NCI-H1930 (cell line): Measurements from ENCODE around the gene KRTAP10-12.
"Not testable (repeated sequence)": the region's sequence is repeated elsewhere in the genome, so short reads cannot be mapped to it uniquely, and the experiment has no call there.

ENCODE experiments used
- DNase-seq, 2 experiments: peaks; one replicate each; lab custom pipeline; 2025; lab: John Stamatoyannopoulos, UW

Gene KRTAP10-12, protein sequence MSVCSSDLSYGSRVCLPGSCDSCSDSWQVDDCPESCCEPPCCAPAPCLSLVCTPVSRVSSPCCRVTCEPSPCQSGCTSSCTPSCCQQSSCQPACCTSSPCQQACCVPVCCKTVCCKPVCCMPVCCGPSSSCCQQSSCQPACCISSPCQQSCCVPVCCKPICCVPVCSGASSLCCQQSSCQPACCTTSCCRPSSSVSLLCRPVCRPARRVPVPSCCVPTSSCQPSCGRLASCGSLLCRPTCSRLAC

GRCh38 chr21:44697172-44697810 lies at the start of gene KRTAP10-12:
Gene KRTAP10-12 (plus strand): TSS chr21:44697172. CDS start chr21:44697202, 30 bp downstream.
- not testable (repeated sequence) for DNase-seq

DNA sequence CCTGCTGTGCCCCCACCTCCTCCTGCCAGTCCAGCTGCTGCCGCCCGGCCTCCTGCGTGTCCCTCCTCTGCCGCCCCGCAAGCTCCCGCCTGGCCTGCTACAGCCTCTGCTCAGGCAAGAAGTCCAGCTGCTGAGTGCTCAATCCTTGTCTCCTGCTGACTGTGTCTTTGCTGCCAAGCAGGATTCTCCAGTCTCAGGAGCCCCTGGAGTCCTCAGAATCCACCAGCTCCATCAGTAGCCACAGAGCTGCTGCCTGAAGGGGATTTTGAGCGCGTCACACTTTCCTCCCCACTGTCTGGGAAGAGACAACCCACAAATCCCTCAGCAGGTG lies 49.8 kb upstream of the KRTAP10-12 start:
- DNase-seq: no peak

- DNase-seq: no peak
Measured at GRCh38 chr21:44648557-44649311, 48.2 kb upstream of the KRTAP10-12 start.

GRCh38 chr21:44649521-44650100 lies 47.4 kb upstream of the KRTAP10-12 start:
- no peak for DNase-seq

DNA sequence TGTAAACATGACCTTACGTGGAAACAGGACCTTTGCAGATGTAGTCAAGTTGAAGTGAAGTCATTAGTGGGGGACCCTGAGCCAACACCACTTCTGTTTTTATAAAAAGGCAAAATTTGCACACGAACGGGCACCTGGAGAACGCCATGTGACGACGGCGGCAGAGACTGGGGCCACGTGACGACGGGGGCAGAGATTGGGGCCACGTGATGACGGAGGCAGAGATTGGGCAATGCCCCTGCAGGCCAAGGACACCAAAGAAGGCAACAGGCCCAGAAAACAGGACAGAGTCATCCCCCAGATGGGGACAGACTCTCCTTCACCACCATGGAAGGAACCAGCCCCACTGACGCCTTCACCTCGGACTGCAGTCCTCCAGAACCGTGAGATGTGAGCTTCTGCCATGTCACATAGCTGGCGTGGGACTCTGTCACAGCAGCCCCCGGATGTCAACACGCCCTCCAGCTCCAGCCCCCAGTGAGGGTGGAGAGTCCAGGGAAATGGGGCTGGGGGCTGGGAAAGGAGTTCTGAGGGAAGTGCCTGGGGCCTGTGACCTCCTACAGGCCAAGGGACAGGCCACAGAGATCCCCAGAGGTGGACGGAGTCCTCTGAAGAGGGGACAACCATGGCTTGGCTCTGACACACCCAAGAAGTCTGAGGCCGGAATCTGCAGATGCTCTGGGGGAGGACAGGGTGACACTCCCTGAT lies 46.6 kb upstream of the KRTAP10-12 start:
- no peak for DNase-seq

- DNase-seq: no peak
Measured at GRCh38 chr21:44650973-44651675, 45.8 kb upstream of the KRTAP10-12 start.

DNA sequence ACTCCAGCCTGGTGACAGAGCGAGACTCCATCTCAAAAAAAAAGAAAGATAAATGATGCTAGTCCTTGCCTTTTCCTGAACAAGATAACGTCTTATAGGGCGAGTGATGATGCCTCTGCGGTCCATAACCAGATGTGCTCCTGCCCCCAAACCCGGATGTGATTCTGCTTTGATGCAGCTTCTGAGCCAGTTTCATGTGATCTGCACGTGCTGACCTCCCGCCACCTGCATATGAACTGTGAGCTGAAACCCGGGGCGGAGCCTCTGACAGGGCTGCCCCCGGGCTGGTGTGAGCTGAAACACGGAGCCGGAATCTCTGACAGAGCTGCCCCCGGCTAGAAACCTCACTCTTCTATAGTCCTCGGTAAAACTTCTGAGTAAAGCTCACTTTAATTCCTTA lies 43.8 kb upstream of the KRTAP10-12 start:
- DNase-seq: no peak

GRCh38 chr21:44653656-44654575 lies 43.1 kb upstream of the KRTAP10-12 start:
- no peak for DNase-seq

DNA sequence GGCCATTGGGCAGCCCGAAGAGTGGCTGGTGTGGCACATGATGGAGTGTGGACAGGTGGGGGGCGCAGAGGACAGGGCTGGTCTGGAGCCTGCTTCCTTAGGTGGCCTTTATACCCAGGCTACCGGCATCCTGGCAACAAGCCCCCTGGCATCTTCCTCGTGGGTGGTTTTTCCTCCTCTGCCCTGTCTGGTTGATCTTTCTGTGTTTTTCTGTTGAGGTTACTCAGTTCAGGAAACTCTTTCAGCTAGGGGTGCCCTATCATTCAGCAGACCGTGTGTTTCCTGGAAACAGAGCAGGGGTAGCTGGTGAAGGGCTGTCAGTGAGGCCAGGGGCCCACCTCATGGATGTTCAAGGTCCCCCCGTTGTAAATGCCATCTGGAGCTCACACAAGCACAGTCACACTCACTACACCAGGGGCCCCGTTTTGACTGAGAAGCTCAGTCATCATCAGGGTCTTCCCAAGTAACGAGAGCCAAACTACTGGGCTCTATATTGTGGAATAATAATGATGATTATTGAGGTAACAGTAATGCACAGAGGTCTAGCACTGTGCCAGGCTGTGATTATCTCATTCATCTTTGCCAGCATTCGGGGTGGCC lies 42.3 kb upstream of the KRTAP10-12 start, which contains the start of gene KRTAP12-4:
Gene KRTAP12-4, minus strand, starts transcription at position 84 of the 600 bp plus-strand sequence. Its CDS starts 45 bp downstream, at position 39.
- DNase-seq: no peak

- DNase-seq: no peak
Measured at GRCh38 chr21:44656868-44657267, 40.1 kb upstream of the KRTAP10-12 start.

DNA sequence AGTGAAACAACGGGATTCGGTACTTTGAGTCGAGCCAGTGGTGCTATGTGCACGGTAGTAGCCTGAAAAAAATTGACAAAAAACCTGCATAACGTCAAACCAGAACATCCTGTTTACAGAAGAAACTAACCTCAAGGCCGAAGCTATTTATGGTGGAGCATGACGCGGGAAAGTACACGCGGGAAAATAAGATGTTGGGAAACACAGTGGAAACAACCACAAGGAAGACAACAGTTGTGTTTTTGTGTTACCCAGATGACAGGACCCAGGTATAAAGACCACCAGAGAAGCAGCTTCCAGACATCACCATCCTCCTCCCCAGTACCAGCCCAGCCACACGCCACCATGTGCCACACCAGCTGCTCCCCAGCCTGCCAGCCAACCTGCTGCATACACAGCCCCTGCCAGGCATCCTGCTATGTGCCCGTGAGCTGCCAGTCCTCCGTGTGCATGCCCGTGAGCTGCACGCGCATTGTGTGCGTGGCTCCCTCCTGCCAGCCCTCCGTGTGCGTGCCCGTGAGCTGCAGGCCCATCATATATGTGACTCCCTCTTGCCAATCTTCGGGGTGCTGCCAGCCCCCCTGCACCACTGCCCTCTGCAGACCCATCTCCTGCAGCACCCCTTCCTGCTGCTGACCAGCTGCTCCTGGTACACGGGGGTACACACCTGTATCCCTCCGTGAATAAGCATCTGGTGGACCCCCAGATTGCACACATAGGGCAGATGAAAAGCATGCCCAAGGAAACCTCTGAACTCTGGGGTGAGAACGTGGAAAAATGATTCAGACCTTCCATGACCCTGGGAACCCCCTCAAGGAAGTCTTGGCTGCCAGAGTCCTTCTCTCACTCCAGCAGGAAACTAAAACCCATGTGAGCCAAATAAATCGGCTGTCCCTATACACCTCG lies 39.1 kb upstream of the KRTAP10-12 start, which contains the start of gene KRTAP12-3:
Gene KRTAP12-3, plus strand, starts transcription at position 298 of the 906 bp plus-strand sequence. Its CDS starts 48 bp downstream, at position 346.
- DNase-seq: no peak

DNA sequence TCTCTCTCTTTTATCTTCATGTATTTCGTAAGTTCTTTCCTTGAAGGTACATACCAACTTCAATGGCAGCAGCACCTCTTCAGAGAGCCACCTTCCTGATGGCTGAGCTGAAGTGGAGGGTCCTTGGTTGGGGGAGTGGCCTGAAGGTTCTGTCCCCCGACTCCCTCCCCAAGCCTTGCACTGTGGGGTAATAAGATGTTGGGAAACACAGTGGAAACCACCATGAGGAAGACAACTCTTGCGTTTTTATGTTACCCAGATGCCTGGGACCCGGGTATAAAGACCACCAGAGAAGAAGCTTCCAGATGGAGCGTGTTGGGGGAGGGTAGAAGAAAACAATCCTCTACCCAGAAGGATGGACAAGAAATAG lies 38.4 kb upstream of the KRTAP10-12 start:
- no peak for DNase-seq

DNA sequence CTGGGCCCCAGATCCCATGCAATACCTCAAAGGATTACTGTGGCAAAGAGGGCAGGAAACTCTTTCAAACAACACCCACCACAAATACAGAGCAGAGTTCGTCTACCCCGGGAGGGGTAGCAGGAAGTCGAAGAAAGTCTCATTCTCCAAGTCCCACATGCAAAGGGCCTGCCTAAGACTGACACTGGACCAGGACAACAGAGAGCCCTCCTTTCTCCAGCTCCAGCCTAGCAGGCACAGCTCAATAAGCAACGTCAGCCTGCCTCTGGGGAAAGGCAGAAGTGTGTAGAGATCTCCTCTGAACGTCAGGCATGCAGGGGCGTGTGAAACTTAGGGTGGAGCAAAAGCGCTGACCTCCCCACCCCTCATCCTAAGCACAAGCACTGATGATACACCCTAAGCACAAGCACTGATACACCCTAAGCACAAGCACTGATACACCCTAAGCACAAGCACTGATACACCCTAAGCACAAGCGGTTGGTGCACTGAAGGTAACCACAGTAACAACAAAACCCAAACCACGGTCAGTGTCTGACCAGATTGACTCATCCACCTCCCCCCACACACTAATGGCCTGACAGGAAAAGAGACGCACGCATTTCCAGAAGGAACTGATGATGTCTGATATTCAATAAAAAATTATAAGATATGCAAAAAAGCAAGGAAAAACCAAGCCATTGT lies 37.9 kb upstream of the KRTAP10-12 start:
- DNase-seq: no peak

DNA sequence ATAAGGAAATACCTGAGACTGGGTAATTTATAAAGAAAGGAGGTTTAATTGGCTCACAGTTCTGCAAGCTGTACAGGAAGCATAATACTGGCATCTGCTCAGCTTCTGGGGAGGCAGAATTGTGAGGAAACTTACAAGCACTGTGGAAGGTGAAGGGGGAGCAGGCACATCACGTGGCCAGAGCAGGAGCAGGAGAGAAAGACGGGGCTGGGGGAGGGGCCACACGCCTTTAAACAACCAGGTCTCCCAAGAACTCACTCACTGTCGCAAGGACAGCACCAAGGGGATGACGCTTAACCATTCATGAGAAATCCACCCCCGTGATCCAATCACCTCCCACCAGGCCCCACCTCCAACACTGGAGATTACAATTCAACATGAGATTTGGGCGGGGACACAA lies 35.4 kb upstream of the KRTAP10-12 start:
- not testable (repeated sequence) for DNase-seq

- no peak for DNase-seq
Measured at GRCh38 chr21:44664691-44665090, 32.3 kb upstream of the KRTAP10-12 start.

GRCh38 chr21:44666401-44667320 lies 30.3 kb upstream of the KRTAP10-12 start, which contains the start of gene KRTAP12-2:
Gene KRTAP12-2 (minus strand): TSS chr21:44666927. CDS start chr21:44666886, 41 bp downstream.
- no peak for DNase-seq

DNA sequence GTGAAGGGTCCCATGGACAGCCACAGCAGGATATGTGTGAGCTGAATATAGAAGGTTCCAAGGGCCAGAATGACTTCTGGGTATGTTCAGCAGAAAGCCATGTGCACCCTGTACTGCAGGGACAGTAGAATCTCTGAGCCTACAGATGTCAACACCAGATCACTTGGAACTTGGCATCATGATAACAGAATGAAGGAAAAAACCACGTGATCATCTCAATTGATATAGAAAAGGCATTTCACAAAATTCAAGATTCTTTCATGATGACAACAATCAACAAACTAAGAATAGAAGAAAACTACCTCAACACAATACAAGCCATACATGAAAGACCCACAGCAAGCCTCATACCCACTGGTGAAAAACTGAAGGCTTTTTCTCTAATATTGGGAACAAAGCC lies 29.4 kb upstream of the KRTAP10-12 start:
- DNase-seq: no peak
